ENCODE measurements around the gene FNDC3B. TPM values are rescaled to one million over a fixed set of nuclear protein-coding genes. Genes with fewer than 3 reads are reported as not detected.

Gene FNDC3B
- total RNA-seq, 1 donor from 2014 or later = 263 TPM

DNA sequence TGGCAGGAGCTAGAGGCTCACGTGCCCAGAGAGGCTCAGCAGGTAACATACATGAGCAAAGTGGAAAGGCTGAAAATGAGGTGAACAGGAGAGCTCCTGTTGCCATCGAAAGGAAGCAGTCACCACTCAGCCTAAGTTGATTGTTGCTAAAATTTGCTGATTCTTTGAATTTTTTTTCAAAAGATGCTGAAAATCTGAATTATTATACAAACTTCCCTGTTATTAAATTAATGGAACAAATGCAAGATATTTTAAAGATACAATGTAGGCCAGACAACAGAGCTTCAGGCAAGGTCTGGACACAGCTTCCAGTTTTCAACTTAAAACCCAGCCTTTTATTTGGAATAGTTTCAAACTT, 257.6 kb downstream of the FNDC3B start:
- DNase-seq (ENCODE audit: extremely low read depth, low read depth, low spot score) = no peak

DNA sequence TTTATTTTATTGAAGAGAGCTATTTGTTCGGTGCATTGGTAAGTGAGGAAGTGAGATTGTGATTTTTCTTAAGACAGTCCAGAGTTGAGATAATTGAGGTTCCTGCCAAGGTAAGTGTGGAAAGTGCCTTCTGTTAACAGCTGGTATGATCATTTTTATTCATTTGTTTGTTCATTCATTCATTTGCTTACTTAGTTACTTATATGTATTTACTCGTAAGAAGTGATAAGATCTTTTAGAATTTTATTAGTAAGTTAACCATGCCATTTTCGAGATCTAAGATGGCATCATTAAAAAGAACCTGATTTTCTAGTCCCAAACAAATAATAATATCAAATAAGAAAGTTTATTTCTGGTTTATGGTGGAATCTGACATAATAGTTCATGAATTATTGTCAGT, 258.9 kb downstream of the FNDC3B start:
- no peak for DNase-seq (ENCODE audit: extremely low read depth, low read depth, low spot score)

DNA sequence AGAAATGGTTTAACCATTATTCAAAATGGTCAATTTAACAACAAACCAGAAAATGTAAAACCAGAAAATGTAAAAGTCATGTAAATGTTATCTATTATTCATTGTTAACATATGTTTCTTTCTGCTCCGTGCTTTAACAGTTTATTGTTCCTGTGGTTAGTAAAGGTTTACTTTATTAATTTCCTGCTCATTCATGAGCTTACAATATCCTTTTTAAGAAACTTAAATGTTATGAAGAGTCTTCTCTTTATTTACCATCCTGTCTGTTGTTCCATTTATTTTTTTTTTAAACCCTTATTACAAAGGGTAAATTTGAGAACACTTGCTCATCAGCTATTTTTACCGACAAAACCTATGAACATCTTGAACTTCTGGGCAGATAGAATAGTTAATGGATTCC, 260.8 kb downstream of the FNDC3B start:
- no peak for DNase-seq (ENCODE audit: extremely low read depth, low read depth, low spot score)

DNA sequence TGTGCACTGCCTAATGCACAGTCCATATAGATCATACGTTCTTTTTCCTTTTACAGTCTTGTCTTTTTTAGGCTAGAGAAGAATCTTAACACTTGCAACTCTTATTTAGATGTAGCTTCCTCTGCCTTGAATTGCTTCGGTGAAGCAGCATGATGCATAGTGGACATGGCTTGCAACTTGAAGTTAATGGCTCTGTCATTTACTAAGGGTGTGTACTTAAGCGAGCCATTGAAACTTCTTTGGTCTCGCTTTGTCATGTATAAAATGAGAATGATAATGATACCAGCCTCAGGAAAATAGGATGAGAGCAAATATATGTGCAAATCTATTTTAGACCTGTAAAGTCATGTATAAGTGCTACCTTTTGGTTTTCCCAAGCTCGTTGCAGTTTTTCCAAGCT, 261.5 kb downstream of the FNDC3B start:
- DNase-seq (ENCODE audit: extremely low read depth, low read depth, low spot score) = no peak

DNA sequence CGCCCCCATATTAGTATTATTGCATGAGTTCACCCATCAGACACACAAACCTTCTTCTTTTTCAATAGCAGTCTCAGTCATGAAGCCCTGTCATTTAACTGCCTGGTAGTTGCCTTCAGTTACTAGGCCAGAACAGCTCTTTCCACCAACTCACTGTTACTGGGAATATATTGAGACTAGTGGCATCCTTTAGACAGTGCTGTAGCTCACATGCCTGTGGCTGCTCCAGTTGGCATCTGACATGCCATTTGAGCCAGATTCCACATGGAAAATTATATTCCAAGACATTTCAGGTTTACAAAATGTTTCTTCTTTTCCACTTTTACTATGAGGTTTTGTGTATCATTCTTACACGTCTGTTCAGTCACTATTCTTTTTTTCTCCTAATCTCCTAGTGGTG, 262.8 kb downstream of the FNDC3B start:
- DNase-seq (ENCODE audit: extremely low read depth, low read depth, low spot score) = no peak

DNA sequence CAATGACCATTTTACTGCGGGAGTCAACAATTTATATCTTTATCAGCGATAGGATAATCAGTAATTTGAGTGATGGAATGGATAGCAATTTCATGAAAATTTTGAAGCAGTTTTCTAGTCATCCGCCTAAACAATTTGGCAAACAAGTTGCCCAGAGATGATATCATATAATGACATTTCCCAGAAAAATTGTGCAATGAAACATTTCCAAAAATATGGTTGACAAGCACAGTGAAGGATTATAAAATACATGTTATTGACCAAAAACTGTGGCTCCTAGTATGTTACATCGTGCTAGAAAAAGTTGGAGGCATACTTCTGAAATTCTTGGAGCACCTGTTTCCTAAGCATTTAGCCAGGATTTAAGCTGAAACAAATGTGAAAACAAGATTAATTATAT, 263.8 kb downstream of the FNDC3B start:
- no peak for DNase-seq (ENCODE audit: extremely low read depth, low read depth, low spot score)

DNA sequence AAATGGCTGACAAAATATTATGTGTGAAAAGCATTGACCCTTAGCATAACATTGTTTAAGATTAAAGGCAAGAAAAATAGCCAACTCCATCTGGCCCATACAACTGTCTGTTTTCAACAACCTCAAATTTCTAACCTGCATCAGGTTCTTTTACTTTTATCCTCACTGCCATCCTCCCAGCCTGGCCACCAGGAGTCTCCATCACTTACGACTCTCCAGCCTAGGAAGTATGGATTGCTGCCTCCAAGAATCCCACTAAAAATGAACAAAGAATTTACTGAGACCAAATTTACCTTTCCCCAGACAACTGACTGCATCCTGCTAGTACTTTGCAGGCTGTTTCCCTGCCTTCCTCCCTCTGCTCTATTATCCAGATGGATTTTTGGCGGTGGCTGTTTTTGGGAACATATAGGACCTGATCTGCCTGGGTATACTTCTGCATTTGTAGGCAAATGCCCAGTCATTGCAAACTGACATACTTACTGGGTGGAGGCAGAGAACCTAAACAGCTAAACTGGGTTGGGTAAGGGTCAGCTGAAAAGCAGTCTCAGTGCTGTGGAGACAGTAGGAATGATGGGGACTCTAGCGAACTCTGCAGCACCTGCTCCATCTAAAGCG, 264.7 kb downstream of the FNDC3B start:
- no peak for DNase-seq (ENCODE audit: extremely low read depth, low read depth, low spot score)

DNA sequence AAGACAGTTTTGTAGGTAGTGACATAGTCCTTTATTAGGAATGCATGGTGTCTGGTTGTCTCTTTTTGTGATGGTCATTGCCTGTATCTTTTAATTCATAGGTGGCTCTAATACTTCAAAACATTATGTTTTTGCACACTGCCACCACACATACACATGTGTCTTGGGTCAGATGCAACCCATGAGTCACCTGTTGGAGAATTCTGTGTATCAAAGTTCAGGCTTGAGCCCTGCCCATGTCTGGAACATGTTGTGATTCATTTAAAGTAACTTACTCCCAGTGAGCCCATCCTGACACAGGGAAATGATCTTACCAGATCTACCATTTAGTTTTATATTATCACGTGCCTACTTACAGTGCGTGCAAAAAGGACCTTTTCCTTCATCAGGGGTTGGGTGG, 266.2 kb downstream of the FNDC3B start:
- DNase-seq (ENCODE audit: extremely low read depth, low read depth, low spot score) = no peak

DNA sequence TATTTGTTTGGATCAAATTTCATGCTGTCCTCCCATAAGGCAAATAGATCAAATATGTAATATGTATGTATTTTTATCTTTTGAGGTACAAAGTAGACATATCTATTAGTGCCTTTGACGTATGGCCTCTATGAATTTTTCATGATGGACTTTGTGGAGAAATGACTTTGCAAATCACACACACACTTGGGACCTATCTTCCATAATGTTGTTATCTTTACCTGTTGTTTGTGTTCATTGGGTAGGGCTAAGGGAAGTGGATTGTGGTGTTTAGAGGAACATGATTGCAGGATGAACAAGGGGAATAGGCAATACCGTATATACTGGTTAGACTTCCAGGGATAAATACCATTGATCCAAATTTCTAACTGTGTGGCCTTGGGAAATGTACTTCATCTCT, 266.6 kb downstream of the FNDC3B start:
- no peak for DNase-seq (ENCODE audit: extremely low read depth, low read depth, low spot score)

DNA sequence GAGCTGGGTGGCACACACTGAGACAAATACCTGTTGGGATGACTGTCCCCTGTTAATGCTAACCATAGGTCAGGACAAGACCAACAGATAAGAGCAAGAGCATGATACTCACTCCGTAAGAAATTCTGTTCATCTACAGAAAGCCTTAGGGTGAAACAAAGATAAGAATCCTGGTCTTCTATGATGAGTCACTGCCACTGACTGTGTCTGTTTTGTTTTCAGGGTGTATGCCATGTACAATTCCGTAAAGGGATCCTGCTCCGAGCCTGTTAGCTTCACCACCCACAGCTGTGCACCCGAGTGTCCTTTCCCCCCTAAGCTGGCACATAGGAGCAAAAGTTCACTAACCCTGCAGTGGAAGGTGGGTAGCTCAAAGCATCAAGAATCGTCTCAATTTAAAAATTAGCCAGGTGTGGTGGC, 267.8 kb downstream of the FNDC3B start:
- no peak for DNase-seq (ENCODE audit: extremely low read depth, low read depth, low spot score)

DNA sequence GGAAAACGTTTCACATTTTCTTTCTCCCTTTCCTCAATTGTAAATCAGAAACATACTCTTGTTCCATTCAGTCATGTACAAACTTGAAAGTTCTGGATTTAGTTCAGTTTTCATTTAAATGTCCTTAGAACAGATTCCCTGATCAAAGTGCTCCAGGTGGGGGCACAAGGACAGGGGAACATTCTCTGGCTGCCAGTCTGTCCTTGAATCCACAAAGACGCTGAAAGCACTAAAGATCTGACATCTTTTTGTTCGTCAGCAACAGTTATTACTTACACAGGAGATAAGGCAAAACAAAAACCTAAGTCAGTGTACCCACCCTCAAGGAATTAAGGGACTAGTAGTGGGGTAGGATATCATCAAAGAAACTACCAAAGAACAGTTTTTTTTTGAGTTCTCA, 269.7 kb downstream of the FNDC3B start:
- DNase-seq (ENCODE audit: extremely low read depth, low read depth, low spot score) = no peak

DNA sequence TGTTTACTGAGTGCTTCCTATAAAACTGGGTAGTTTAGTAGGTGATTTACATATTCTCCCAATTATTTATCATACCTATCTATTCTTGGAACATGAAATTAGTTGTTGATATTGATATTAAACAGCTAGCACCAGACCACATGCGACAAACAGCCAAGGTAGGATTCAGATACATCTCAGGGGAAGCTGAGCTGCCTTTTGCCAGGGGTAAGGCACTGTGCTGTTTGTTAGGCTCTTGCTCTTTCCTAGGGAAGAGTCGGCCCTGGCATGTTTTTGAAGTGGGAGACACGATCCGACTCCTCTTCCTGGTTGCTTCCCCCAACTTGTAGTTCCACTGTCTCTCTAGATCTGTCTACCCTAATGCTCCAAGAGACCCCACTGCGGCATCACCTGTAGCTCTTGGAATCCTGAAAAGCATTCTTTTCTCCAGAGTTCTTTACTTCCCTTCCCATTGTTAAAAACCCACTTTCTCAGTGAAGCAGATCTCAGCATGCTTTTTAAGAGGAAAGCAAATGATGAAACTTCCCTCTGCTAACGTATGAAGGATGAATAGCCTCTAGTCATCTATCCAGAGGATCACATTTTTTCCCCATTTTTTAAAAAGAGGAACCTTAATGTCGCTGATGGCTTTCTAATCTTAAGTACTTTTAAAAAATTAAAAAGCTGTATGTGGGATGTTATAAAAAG, 270.5 kb downstream of the FNDC3B start:
- DNase-seq (ENCODE audit: extremely low read depth, low read depth, low spot score) = no peak

DNA sequence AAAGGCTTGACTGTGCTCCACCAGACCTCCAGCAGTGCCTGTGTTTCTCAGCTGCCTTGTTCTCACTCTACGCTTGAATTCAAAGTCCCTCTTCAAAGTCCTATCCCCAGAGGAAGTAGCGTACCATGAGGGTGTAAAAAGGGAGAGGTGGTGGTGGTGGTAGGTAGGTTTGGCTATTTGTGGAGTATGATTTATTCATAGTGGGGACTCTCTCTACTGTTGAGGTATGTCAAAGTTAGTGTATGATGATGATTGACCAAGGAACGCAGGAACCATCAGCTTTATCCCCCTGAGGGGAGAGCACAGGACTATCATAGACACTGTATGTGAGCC, 271.0 kb downstream of the FNDC3B start:
- DNase-seq (ENCODE audit: extremely low read depth, low read depth, low spot score) = no peak

DNA sequence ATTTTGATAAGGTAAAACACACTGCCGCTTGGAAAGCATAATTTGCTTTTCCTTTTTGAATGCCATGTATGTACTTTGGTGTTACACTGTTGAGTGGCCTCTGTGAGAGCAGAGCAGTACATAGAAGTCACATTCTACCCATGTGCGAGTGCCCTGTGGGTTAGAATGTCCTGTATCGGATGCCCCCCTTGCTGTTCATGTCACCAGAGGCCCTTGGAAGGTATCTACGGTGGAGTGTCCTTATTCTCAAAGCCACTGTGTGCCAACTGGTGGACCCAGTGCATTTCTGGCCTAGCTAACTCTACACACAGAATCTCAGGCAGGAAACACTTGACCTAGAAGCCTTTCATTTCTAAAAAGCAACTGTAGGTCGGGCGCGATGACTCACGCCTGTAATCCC, 271.8 kb downstream of the FNDC3B start:
- DNase-seq (ENCODE audit: extremely low read depth, low read depth, low spot score) = no peak

DNA sequence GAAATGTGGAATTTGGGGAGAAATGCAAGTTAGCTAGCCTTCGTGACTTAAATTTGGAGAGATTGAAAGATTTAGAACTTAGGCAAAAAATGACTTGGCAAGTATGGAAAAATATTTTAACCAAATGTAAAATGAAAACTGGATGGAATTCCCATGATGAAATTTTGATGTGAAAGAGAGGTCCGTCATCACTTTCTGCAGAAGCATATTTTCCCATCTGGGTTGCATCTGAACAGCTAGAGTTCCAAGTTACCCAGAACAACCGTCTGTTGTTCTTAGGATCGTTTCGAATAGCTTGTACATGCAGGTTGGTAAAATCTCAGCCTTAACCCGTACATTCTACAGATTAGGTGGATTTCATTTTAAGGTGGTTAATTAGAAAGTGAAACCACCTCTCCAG, 272.6 kb downstream of the FNDC3B start:
- DNase-seq (ENCODE audit: extremely low read depth, low read depth, low spot score) = no peak

DNA sequence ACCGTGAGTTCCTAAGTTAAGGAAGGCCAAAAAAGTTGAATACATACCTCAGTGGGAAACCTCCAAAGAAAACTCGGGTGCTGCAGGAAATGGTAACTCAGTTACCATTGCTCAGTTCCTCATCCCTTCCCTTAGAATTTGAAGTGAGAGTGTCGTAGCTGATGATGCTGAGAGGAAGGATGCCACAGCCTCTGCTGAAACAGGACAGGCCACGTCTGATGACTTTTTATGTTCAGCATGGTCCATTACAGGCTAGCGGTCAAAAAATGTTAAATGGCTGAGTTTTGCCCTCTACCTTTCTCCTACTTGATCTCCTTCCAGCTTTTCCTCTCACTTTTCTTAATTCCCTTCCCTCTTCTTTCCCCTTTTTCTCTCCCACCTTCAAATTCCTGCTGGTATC, 273.3 kb downstream of the FNDC3B start:
- DNase-seq (ENCODE audit: extremely low read depth, low read depth, low spot score) = no peak

DNA sequence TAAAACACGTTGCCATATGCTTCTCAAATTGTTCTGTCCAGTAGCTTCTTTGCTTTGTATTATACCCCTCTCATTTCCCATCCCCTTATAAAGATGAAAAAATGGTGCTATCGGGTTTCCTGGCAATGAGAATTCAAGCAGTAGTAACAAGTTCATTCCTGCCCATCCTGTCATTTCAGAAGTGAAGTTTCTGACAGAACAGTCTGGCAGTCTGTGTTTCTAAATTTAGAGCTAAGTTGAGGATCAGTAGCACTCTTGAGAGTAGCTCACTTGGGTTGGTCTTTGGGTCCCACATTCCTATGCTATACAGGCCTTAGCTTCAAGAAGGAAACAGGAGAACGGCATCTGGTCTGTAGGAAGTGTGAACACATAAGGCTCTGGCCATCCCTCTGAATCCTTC, 274.3 kb downstream of the FNDC3B start:
- no peak for DNase-seq (ENCODE audit: extremely low read depth, low read depth, low spot score)

DNA sequence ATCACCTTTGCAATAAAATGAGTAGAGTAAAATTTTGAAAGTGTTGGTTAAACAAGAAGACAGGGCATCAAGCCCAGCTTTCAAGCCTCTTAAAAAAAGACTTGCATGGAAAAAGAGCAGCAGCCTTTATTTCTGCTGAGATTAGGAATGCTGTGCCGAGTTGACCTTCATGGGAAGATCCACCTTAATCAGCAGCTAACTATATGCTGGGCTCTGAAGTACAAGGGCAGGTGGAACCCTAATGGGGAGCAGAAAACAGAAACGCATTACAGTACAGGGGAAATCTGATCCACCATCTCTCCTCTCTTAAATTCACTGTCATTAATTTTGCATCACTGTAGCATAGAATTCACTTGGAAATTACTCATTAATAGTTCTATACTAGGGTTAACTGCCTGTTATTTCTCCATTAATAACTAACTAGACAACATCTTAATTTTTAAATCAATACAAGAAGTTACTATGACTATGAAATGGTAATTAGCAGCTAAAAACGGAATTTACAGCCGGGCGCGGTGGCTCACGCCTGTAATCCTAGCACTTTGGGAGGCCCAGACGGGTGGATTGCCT, 275.3 kb downstream of the FNDC3B start:
- DNase-seq (ENCODE audit: extremely low read depth, low read depth, low spot score) = no peak

DNA sequence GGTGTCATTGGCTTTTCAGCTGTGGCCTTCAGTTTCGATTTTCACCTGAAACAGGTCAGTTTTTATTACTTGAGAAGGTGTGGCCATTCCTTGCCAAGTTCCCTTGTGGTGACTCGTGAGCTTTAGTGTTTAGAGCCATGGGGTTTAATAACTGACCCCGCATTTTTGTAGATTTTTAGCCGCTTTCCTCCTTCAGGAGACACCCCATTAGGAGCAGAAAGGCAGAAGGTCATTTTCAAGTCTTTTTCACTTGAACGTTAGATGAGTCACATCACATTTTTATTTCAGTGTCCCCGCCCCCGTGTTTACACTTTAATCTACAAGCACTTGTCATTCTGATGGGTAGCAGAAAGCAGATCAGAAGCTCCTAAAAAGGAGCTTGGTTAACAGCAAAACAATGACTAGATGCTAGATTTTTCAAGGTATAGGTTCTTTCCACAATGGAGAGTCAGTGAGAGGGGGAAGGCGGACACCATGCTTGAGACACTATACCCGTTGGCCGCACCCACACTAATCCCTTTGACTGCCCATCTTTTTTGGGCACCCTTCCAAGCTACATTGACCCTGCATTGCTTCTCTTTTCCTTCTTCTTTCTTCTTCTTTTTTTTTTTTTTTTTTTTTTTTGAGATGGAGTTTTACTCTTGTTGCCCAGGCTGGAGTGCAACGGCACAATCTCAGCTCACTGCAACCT, 276.2 kb downstream of the FNDC3B start:
- DNase-seq (ENCODE audit: extremely low read depth, low read depth, low spot score) = no peak

DNA sequence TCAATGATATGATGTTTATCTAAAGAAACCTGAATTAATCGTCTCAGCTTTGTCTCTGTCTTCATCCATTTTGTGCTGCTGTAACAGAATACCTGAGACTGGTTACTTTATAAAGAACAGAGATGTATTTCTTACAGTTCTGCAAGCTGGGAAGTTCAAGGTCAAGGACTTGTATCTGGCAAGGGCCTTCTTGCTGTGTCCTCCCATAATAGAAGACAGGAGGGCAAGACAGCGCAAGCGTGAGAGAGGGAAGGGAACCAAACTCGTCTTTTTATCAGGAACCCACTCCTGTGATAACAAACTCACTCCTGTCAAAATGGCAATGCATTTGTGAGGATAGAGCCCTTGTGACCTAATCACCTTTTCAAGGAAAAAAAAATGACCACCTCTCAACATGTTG, 277.4 kb downstream of the FNDC3B start:
- DNase-seq (ENCODE audit: extremely low read depth, low read depth, low spot score) = no peak

DNA sequence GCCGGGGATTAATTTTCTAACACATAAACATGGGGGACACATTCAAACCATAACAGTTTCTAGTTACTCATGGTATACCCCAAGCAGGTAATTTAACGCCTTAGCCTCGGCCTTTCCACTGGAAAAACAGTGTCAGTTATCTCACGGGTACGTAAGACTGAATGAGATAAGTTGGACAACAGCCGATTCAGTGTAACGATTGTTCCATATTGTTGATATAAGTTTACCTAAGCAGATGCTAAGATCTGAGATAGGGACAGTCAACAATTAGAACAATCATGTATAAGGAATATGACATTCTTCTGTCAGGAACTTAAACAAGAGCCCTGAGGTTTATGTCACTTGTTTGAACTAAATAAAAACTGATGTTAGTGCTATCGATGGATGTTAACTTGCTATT, 278.1 kb downstream of the FNDC3B start:
- DNase-seq (ENCODE audit: extremely low read depth, low read depth, low spot score) = no peak

DNA sequence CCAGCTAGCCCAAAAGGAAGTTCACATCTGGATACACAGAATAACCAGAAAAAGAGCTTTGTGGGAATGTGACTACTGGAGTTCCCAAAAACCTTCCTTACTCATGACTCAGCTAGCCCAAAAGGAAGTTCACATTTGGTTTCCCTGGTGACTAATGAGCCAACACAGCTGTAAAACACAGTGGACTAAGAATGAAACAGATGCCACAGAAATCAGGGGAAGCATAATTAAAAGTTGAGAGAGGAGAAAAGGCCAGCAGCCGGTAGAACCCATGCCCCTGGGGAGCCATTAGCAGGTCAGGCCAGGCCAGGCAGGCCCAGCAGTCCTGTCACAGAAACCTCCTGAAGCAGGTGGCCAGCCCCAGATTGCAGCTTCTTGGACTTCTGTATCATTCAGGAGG, 278.6 kb downstream of the FNDC3B start:
- DNase-seq (ENCODE audit: extremely low read depth, low read depth, low spot score) = peak; percentile 96
